ENCODE data around the gene MTCP1. TPM values are rescaled to one million over a fixed set of nuclear protein-coding genes. Genes with fewer than 3 reads are reported as not detected.

The MTCP1 gene, protein sequence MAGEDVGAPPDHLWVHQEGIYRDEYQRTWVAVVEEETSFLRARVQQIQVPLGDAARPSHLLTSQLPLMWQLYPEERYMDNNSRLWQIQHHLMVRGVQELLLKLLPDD
- total RNA-seq (10 to 100 TPM in 2 of 5 donors, 1 to 10 TPM in 3; 2.8 to 34.4 (median 6.6) TPM), polyA plus RNA-seq (10 to 100 TPM; 17.6 to 42.2 (median 37.1) TPM)
- long read RNA-seq, donor 1 = 0 reads
- long read RNA-seq, donor 2, partial matches to known transcripts = 6 of 6 reads
- long read RNA-seq, donor 2, other reads (novel, unspliced or antisense) = 0 of 6 reads
- long read RNA-seq, donor 3 = 0 reads
- long read RNA-seq, donor 4 = 0 reads
- long read RNA-seq, donor 5, partial matches to known transcripts = 7 of 7 reads
- long read RNA-seq, donor 5, other reads (novel, unspliced or antisense) = 0 of 7 reads
- long read RNA-seq, donor 6, partial matches to known transcripts = 21 of 22 reads
- long read RNA-seq, donor 6, other reads (novel, unspliced or antisense) = 0 of 22 reads
- long read RNA-seq, donor 7, partial matches to known transcripts = 8 of 9 reads
- long read RNA-seq, donor 7, other reads (novel, unspliced or antisense) = 0 of 9 reads
- long read RNA-seq, donor 8, partial matches to known transcripts = 5 of 5 reads
- long read RNA-seq, donor 8, other reads (novel, unspliced or antisense) = 0 of 5 reads
- long read RNA-seq, donor 9, partial matches to known transcripts = 15 of 15 reads
- long read RNA-seq, donor 9, other reads (novel, unspliced or antisense) = 0 of 15 reads
- long read RNA-seq, donor 10 = 0 reads

- TF ChIP-seq POLR2A (IDR thresholded peaks at IDR 0.05) (peak in 1 of 4 donors; percentile 35), POLR2AphosphoS5 (IDR thresholded peaks at IDR 0.05) (peak; percentile 12 to 57 (median 57)), CTCF (IDR thresholded peaks at IDR 0.05) (no peak), EP300 (IDR thresholded peaks at IDR 0.05) (no peak)
- Histone ChIP-seq H3K4me1 (peaks cover 0 to 36% (median 15%) of the 10 kb centered on the region in 4 donors), H3K4me3 (peak within 1 kb of the TSS; percentile 44 to 64 (median 59)), H3K27me3 (no peaks in the 10 kb centered on the region), H3K9me3 (peaks cover 0 to 4% (median 0%) of the 10 kb centered on the region in 4 donors), H3K27ac (peak within 1 kb of the TSS; percentile 87 to 91 (median 90)), H3K36me3 (peaks cover 0 to 9% (median 6%) of the 10 kb centered on the region in 4 donors)
- intact Hi-C loops (cut with DNase I; ENCODE audit: low total_unique reads) = no loop called here
- DNase-seq = peak; percentile 85 to 93
- 0 to 50% (median 3%) methylated on average over 8 to 71 of the region's 81 CpGs for WGBS, 5 donors
Measured at GRCh38 chrX:155070975-155071693, at the start of gene MTCP1, which contains the start of the genes BRCC3 and CMC4. Gene MTCP1 (minus strand): TSS chrX:155071136. CDS start chrX:155066010, 5,126 bp downstream. Gene BRCC3 (plus strand): TSS chrX:155071508. CDS start chrX:155071528, 20 bp downstream. Gene CMC4 (minus strand): TSS chrX:155071136. CDS start chrX:155064023, 7,113 bp downstream.

DNA sequence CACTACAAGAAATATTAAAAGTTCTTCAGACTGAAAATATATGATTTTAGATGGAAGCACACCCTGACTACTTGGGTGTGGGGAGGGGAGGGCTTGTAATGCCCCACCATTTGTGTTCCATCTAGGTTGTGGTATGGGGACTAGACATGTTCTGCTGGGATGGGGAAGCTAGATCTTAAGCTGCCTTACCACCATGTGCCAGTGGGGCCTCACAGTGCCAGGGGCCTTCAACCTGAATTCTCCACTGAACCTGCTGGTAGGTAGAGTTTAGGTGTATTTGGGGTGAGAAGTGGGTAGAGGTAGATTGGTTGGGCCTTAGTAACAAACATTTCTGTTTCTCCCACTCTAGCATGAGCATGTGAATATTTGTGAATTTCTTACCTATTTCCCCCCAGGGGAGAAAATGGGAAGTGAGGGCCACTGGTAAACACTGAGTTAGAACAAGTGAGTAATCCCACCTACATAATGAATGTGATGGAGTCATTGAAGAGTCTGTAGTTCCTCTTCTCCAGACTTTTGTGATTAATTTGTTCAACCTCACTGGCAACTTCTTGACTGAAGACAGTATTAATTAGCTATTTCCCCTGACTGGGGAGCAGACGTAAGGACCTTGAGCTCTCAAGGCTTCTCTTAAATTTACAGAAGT lies 44.4 kb upstream of the MTCP1 start:
- intact Hi-C loops (cut with DNase I; ENCODE audit: low total_unique reads) = no loop called here
- no peaks in the 10 kb centered on the region for H3K27me3 ChIP-seq
- no peaks in the 10 kb centered on the region for H3K9me3 ChIP-seq
- DNase-seq = no peak
- H3K4me1 ChIP-seq = no peaks in the 10 kb centered on the region
- no peak overlapping the region for H3K27ac ChIP-seq
- TF ChIP-seq POLR2A (IDR thresholded peaks at IDR 0.05) = no peak
- TF ChIP-seq EP300 (IDR thresholded peaks at IDR 0.05) = no peak
- no peak for TF ChIP-seq CTCF (IDR thresholded peaks at IDR 0.05)
- no peak for TF ChIP-seq POLR2AphosphoS5 (IDR thresholded peaks at IDR 0.05)
- WGBS, 5 donors = 82 to 100% (median 94%) methylated on average over 1 of the region's 1 CpG
- peaks cover 0 to 33% (median 20%) of the 10 kb centered on the region in 4 donors for H3K36me3 ChIP-seq
- H3K4me3 ChIP-seq = no peak overlapping the region

- H3K4me1 ChIP-seq = no peaks in the 10 kb centered on the region
- no peak for DNase-seq
- WGBS, 5 donors = 80 to 99% (median 91%) methylated on average over 4 of the region's 4 CpGs
- no peaks in the 10 kb centered on the region for H3K27me3 ChIP-seq
- no peaks in the 10 kb centered on the region for H3K9me3 ChIP-seq
- H3K27ac ChIP-seq = no peak overlapping the region
- intact Hi-C loops (cut with DNase I; ENCODE audit: low total_unique reads) = no loop called here
- peaks cover 0 to 19% (median 6%) of the 10 kb centered on the region in 4 donors for H3K36me3 ChIP-seq
- no peak for TF ChIP-seq CTCF (IDR thresholded peaks at IDR 0.05)
- no peak for TF ChIP-seq POLR2A (IDR thresholded peaks at IDR 0.05)
- no peak for TF ChIP-seq EP300 (IDR thresholded peaks at IDR 0.05)
- no peak overlapping the region for H3K4me3 ChIP-seq
Measured at GRCh38 chrX:155113097-155113496, 42.2 kb upstream of the MTCP1 start.

Data from stomach (tissue), 19 donors.